H1 (cell line): ENCODE data around the gene TRNP1. TPM values are rescaled to one million over a fixed set of nuclear protein-coding genes. Genes with fewer than 3 reads are reported as not detected.

Experiments
- CTCF ChIA-PET: fragments of 300-600 bp; sonication (Branson Sonifier 250); formaldehyde crosslinking; loops from one replicate; lab custom pipeline; 2021; ENCODE audit not compliant: partially characterized antibody; lab: Charles Lee
- POLR2A ChIA-PET: fragments of 300-600 bp; sonication (Branson Sonifier 250); formaldehyde crosslinking; loops from one replicate; lab custom pipeline; 2021; ENCODE audit warnings: inconsistent platforms; ENCODE audit not compliant: partially characterized antibody; lab: Charles Lee
- DNase-seq, 2 experiments: peaks; one replicate each; pipeline versions ENCODE4 v3.0.0 to v3.0.0-alpha.2; 2010 to 2022; ENCODE audit warnings: low spot score in 2 of 2, low read depth in 1 of 2, mixed read lengths in 1 of 2
- FAIRE-seq: peaks from 2 replicates; lab custom pipeline; 2011; peaks lifted over from hg19 to GRCh38; lab: Jason Lieb, UNC
- H2AFZ ChIP-seq: 2 replicates; pipeline ENCODE4 v1.8.1; 2012; ENCODE audit warnings: low read length, inconsistent platforms
- H2AK5ac ChIP-seq: 2 replicates; pipeline ENCODE4 v1.6.1; 2013; ENCODE audit warnings: low read depth, low read length
- H2BK120ac ChIP-seq: replicated peaks from 2 replicates; pipeline ENCODE3; 2013; ENCODE audit warnings: low read depth, low read length, inconsistent platforms
- H2BK12ac ChIP-seq: 2 replicates; pipeline ENCODE4 v1.6.1; 2013; ENCODE audit warnings: low read depth, low read length
- H2BK15ac ChIP-seq: 2 replicates; pipeline ENCODE4 v1.6.1; 2013; ENCODE audit warnings: low read length
- H2BK20ac ChIP-seq: 2 replicates; pipeline ENCODE4 v1.6.1; 2013; ENCODE audit warnings: low read length
- H2BK5ac ChIP-seq: 2 replicates; pipeline ENCODE4 v1.6.1; 2013; ENCODE audit warnings: low read depth, low read length
- H3K14ac ChIP-seq: 2 replicates; pipeline ENCODE4 v1.6.1; 2013; ENCODE audit warnings: inconsistent platforms; ENCODE audit not compliant: insufficient read length
- H3K18ac ChIP-seq: 2 replicates; pipeline ENCODE4 v1.6.1; 2013; ENCODE audit warnings: low read length; ENCODE audit errors: extremely low read depth
- H3K23ac ChIP-seq: 2 replicates; pipeline ENCODE4 v1.6.1; 2013; ENCODE audit warnings: inconsistent platforms; ENCODE audit not compliant: insufficient read length
- H3K23me2 ChIP-seq: 2 replicates; pipeline ENCODE4 v1.6.1; 2013; ENCODE audit warnings: low read depth, low read length
- H3K27ac ChIP-seq: 2 replicates; pipeline ENCODE4 v1.6.1; 2011; ENCODE audit warnings: low read depth, low read length, inconsistent platforms
- H3K27me3 ChIP-seq, 4 experiments: replicated peaks in 1 of 4; 1 replicate in 1 of 4; 2 replicates in 3 of 4; pipeline versions ENCODE4 v1.6.1 to v1.8.1; 2011 to 2013; ENCODE audit warnings: low read length in 3 of 4, mild to moderate bottlenecking in 3 of 4, inconsistent platforms in 2 of 4, mixed read lengths in 2 of 4, moderate library complexity in 1 of 4; ENCODE audit not compliant: control insufficient read depth in 3 of 4, insufficient read depth in 3 of 4; ENCODE audit errors: extremely low read depth in 1 of 4
- H3K36me3 ChIP-seq, 4 experiments: 2 replicates each; pipeline versions ENCODE4 v1.6.1 to v1.8.1; 2011 to 2013; ENCODE audit warnings: mild to moderate bottlenecking in 4 of 4, low read length in 3 of 4, moderate library complexity in 2 of 4, control low read depth in 1 of 4, inconsistent platforms in 1 of 4; ENCODE audit not compliant: insufficient read depth in 4 of 4, control insufficient read depth in 2 of 4
- H3K4ac ChIP-seq: replicated peaks from 2 replicates; pipeline ENCODE3; 2013; ENCODE audit warnings: low read length, low read depth, mixed read lengths, inconsistent platforms; ENCODE audit not compliant: insufficient read length
- H3K4me1 ChIP-seq, 4 experiments: replicated peaks in 1 of 4; 1 replicate in 1 of 4; 2 replicates in 3 of 4; pipeline versions ENCODE4 v1.6.1 to v1.8.1; 2011 to 2013; ENCODE audit warnings: low read length in 3 of 4, inconsistent platforms in 2 of 4, mixed read lengths in 1 of 4; ENCODE audit not compliant: insufficient read depth in 4 of 4, control insufficient read depth in 3 of 4
- H3K4me2 ChIP-seq, 2 experiments: 2 replicates each; pipeline versions ENCODE4 v1.6.1 to v1.8.1; 2011 to 2013; ENCODE audit warnings: low read depth in 2 of 2, low read length in 2 of 2, control low read depth in 1 of 2, inconsistent platforms in 1 of 2, mild to moderate bottlenecking in 1 of 2; ENCODE audit not compliant: insufficient read depth in 1 of 2
- H3K4me3 ChIP-seq, 4 experiments: fragments of 200-600, 300-600 bp in 1 of 4; sonication (generic), shearing (Covaris generic), sonication (Bioruptor Twin) in 1 of 4; 2 replicates each; pipeline versions ENCODE4 v1.5.1 to v1.8.1; 2011 to 2016; ENCODE audit warnings: low read length in 4 of 4, low read depth in 3 of 4, control low read depth in 2 of 4, inconsistent platforms in 2 of 4, mild to moderate bottlenecking in 2 of 4, mixed read lengths in 1 of 4, moderate library complexity in 1 of 4; ENCODE audit not compliant: insufficient read depth in 2 of 4; ENCODE audit errors: extremely low read depth in 1 of 4
- H3K56ac ChIP-seq: replicated peaks from 2 replicates; pipeline ENCODE3; 2013; ENCODE audit warnings: low read depth, mild to moderate bottlenecking, mixed read lengths, low read length, inconsistent platforms; ENCODE audit not compliant: insufficient read length
- H3K79me1 ChIP-seq: 2 replicates; pipeline ENCODE4 v1.6.1; 2013; ENCODE audit warnings: low read depth, low read length, control low read depth
- H3K79me2 ChIP-seq, 2 experiments: 2 replicates each; pipeline versions ENCODE4 v1.6.1 to v1.8.1; 2012 to 2013; ENCODE audit warnings: low read length in 2 of 2, mild to moderate bottlenecking in 2 of 2, inconsistent platforms in 1 of 2; ENCODE audit not compliant: insufficient read depth in 2 of 2, control insufficient read depth in 1 of 2
- H3K9ac ChIP-seq, 4 experiments: replicated peaks in 1 of 4; 1 replicate in 1 of 4; 2 replicates in 3 of 4; pipeline versions ENCODE4 v1.6.1 to v1.8.1; 2011 to 2013; ENCODE audit warnings: low read depth in 3 of 4, low read length in 3 of 4, control low read depth in 2 of 4, mild to moderate bottlenecking in 2 of 4, moderate library complexity in 2 of 4, inconsistent platforms in 1 of 4; ENCODE audit errors: extremely low read depth in 1 of 4
- H3K9me3 ChIP-seq, 2 experiments: 2 replicates each; pipeline versions ENCODE4 v1.6.1 to v1.8.1; 2012 to 2013; ENCODE audit warnings: mild to moderate bottlenecking in 2 of 2, moderate library complexity in 2 of 2, control low read depth in 1 of 2, inconsistent platforms in 1 of 2, low read depth in 1 of 2, low read length in 1 of 2, mixed read lengths in 1 of 2; ENCODE audit not compliant: insufficient read depth in 2 of 2
- H4K20me1 ChIP-seq, 2 experiments: replicated peaks in 1 of 2; 2 replicates each; pipeline versions ENCODE3 to v1.8.1; 2011 to 2013; ENCODE audit warnings: inconsistent platforms in 2 of 2, low read length in 2 of 2, mild to moderate bottlenecking in 1 of 2; ENCODE audit not compliant: insufficient read depth in 2 of 2, control insufficient read depth in 1 of 2
- H4K5ac ChIP-seq: 2 replicates; pipeline ENCODE4 v1.6.1; 2013; ENCODE audit warnings: low read length, low read depth, mixed read lengths, inconsistent platforms; ENCODE audit not compliant: insufficient read length
- H4K8ac ChIP-seq: 2 replicates; pipeline ENCODE4 v1.8.0; 2013; ENCODE audit warnings: mild to moderate bottlenecking, moderate library complexity, low read length, inconsistent platforms; ENCODE audit not compliant: insufficient read depth; ENCODE audit errors: extremely low read depth
- H4K91ac ChIP-seq: replicated peaks from 2 replicates; pipeline ENCODE3; 2013; ENCODE audit warnings: low read length, mixed read lengths, inconsistent platforms; ENCODE audit not compliant: insufficient read length
- CREB1 ChIP-seq: IDR thresholded peaks from 2 replicates; pipeline ENCODE4 v1.6.1; 2012; ENCODE audit warnings: inconsistent platforms
- POLR2A ChIP-seq, 2 experiments: IDR thresholded peaks; 1 replicate in 1 of 2; 2 replicates in 1 of 2; pipeline ENCODE4 v1.6.1; 2011; ENCODE audit warnings: low read depth in 2 of 2, low read length in 2 of 2, mild to moderate bottlenecking in 2 of 2; ENCODE audit errors: control extremely low read depth in 1 of 2
- POLR2AphosphoS5 ChIP-seq: IDR thresholded peaks from 2 replicates; pipeline ENCODE4 v1.6.1; 2011; ENCODE audit warnings: low read depth, low read length
- SP1 ChIP-seq: IDR thresholded peaks from 2 replicates; pipeline ENCODE4 v1.6.1; 2011; ENCODE audit warnings: low read depth, low read length
- SP2 ChIP-seq: IDR thresholded peaks from 2 replicates; pipeline ENCODE4 v1.6.1; 2012; ENCODE audit warnings: mild to moderate bottlenecking, low read length, inconsistent platforms
- SRF ChIP-seq: IDR thresholded peaks from 2 replicates; pipeline ENCODE4 v1.6.1; 2011; ENCODE audit warnings: mild to moderate bottlenecking, low read depth, low read length, moderate library complexity
- WGBS, 2 experiments: shearing (Covaris generic) in 1 of 2; methylation state at CpG; one replicate each; pipeline versions ENCODE4 v1.1.6 to v1.1.7; 2013 to 2015; ENCODE audit warnings: low lambda C conversion rate in 2 of 2, mixed read lengths in 2 of 2, inconsistent platforms in 1 of 2, low coverage in 1 of 2, missing lambda C conversion rate in 1 of 2; ENCODE audit not compliant: insufficient replicate concordance in 2 of 2, insufficient coverage in 1 of 2, insufficient read length in 1 of 2; ENCODE audit errors: extremely low coverage in 1 of 2, missing lambda C conversion rate in 1 of 2; 5-methylcytosine and 5-hydroxymethylcytosine counted together
- polyA plus RNA-seq, 7 experiments: library from polyadenylated mRNA; depleted of rRNA in 3 of 7; stranded (reverse) in 5 of 7; unstranded in 2 of 7; fragments of >200 nt in 5 of 7; fragments of 200-250 nt in 2 of 7; gene quantifications; 1 replicate in 5 of 7; 2 replicates in 1 of 7; 4 replicates in 1 of 7; pipeline versions ENCODE4 v1.2.1 to v1.2.3, GENCODE V29; 2011 to 2013; ENCODE audit warnings: missing spikeins in 2 of 7, mixed read lengths in 2 of 7
- total RNA-seq: library from RNA; stranded (reverse); fragmentation: NEBNext Ultra II Directional; extraction: Animal tissue kit (Norgen Biotek cat#: 25700); gene quantifications from 2 replicates; pipeline ENCODE4 v1.2.1, GENCODE V29; 2021

The TRNP1 gene
- total and polyA plus RNA-seq, 2 of the 8 experiments (the other 6 are each of a cell fraction or from before 2014, with no cell fraction given) = 51.7 to 102 TPM

GRCh38 chr1:27033043-27033746 is 39.7 kb downstream of the TRNP1 start:
- H3K4me1 ChIP-seq = peaks cover 9 to 25% (median 14%) of the 10 kb centered on the region in 4 experiments
- no peaks in the 10 kb centered on the region for H3K79me2 ChIP-seq
- H3K36me3 ChIP-seq = no peaks in the 10 kb centered on the region
- no peak overlapping the region for H3K23ac ChIP-seq
- no peak overlapping the region; the same call in 1 of the 2 replicates for H4K8ac ChIP-seq
- no peak overlapping the region for H3K4ac ChIP-seq
- no peak overlapping the region for H3K27ac ChIP-seq
- no peak overlapping the region for H2AFZ ChIP-seq
- H3K23me2 ChIP-seq = no peaks in the 10 kb centered on the region; the same call in 1 of the 2 replicates
- no peak for FAIRE-seq
- H4K20me1 ChIP-seq = no peaks in the 10 kb centered on the region
- no peaks in the 10 kb centered on the region for H3K79me1 ChIP-seq
- H2BK120ac ChIP-seq = no peak overlapping the region
- CTCF ChIA-PET = interaction anchor here (0.6 to 26.4 kb wide), 13 partner anchors 12 to 358 kb away, joined by 3 to 790 read pairs (median 4); partner anchors contain the start of gene TRNP1
- H2BK20ac ChIP-seq = peak overlapping the region; percentile 72; the same call in 1 of the 2 replicates
- H2BK12ac ChIP-seq = peak overlapping the region; percentile 90; the same call in 1 of the 2 replicates
- peak overlapping the region; percentile 61; the same call in 1 of the 2 replicates for H2BK15ac ChIP-seq
- peak overlapping the region; percentile 32 for H3K18ac ChIP-seq
- 0 out of 7 replicates have a peak overlapping the region, but pooled peaks of 1 of the 4 experiments have one; percentile 5 for H3K9ac ChIP-seq
- TF ChIP-seq POLR2A (IDR thresholded peaks at IDR 0.05; ENCODE audit: control extremely low read depth in 1 of 2, low read depth in 2 of 2, low read length in 2 of 2) (no peak), POLR2AphosphoS5 (no peak), SRF (no peak), SP2 (no peak), SP1 (no peak), CREB1 (no peak)
- peak overlapping the region; percentile 15; the same call in 1 of the 2 replicates for H2BK5ac ChIP-seq
- H4K91ac ChIP-seq = peak overlapping the region; percentile 86
- H3K9me3 ChIP-seq = no peaks in the 10 kb centered on the region
- H2AK5ac ChIP-seq = peak overlapping the region; percentile 53; the same call in 1 of the 2 replicates
- H3K4me3 ChIP-seq = no peak overlapping the region
- POLR2A ChIA-PET = interaction anchor here (0.7 to 58.9 kb wide), 5 partner anchors 8 to 329 kb away, joined by 3 to 1829 read pairs (median 8); partner anchors contain the start of genes TENT5B and TRNP1
- DNase-seq = no peak
- H3K4me2 ChIP-seq = no peak overlapping the region
- no peak overlapping the region for H3K14ac ChIP-seq
- peak overlapping the region; percentile 11 for H4K5ac ChIP-seq
- H3K27me3 ChIP-seq = no peaks in the 10 kb centered on the region
- no peak overlapping the region for H3K56ac ChIP-seq
- 82% methylated on average over 7 of the region's 7 CpGs; no CpG with 5 or more reads in 1 of the 2 experiments for WGBS, 2 experiments
